SK-N-SH (cell line): ENCODE measurements around the gene MAMLD1. TPM values are rescaled to one million over a fixed set of nuclear protein-coding genes. Genes with fewer than 3 reads are reported as not detected.

Experiments used
- CTCF ChIA-PET: fragments of 300-600, 350-600 bp; formaldehyde crosslinking; extraction: SDS; loops from one replicate; lab custom pipeline; 2021; lab: Yijun Ruan, JAX
- POLR2A ChIA-PET: fragments of 350-600 bp; sonication (Branson Sonifier 250); formaldehyde crosslinking; extraction: SDS; loops from one replicate; lab custom pipeline; 2020; ENCODE audit warnings: antibody characterized with exemption, inconsistent platforms; lab: Yijun Ruan, JAX
- DNase-seq: peaks from one replicate; pipeline ENCODE4 v3.0.0; 2012
- H2AFZ ChIP-seq: fragments of 200-600 bp; sonication (generic); 2 replicates; pipeline ENCODE4 v1.8.1; 2016; ENCODE audit warnings: antibody characterized with exemption, mild to moderate bottlenecking, low read depth
- H3F3A ChIP-seq: fragments of 200-600 bp; sonication (generic); replicated peaks from 2 replicates; pipeline ENCODE3; 2016; ENCODE audit warnings: antibody characterized with exemption, mild to moderate bottlenecking; ENCODE audit not compliant: insufficient read depth
- H3K27ac ChIP-seq, 2 experiments: fragments of 200-500 bp in 1 of 2; fragments of 200-600 bp in 1 of 2; sonication (Bioruptor generic) in 1 of 2; sonication (generic), shearing (Covaris generic) in 1 of 2; 2 replicates each; pipeline versions ENCODE4 v1.5.1 to v1.6.1; 2014 to 2016; ENCODE audit warnings: low read depth in 2 of 2, inconsistent platforms in 1 of 2, low read length in 1 of 2, mild to moderate bottlenecking in 1 of 2, mixed read lengths in 1 of 2
- H3K27me3 ChIP-seq: fragments of 200-600 bp; sonication (generic), shearing (Covaris generic); 2 replicates; pipeline ENCODE4 v1.6.1; 2016; ENCODE audit warnings: mixed run types; ENCODE audit not compliant: insufficient read depth
- H3K36me3 ChIP-seq, 2 experiments: fragments of 200-500 bp in 1 of 2; fragments of 200-600 bp in 1 of 2; sonication (Bioruptor generic) in 1 of 2; sonication (generic) in 1 of 2; replicated peaks in 1 of 2; 2 replicates each; pipeline versions ENCODE3 to v1.5.1; 2014 to 2016; ENCODE audit warnings: low read length in 1 of 2, mild to moderate bottlenecking in 1 of 2; ENCODE audit not compliant: insufficient read depth in 2 of 2, control insufficient read depth in 1 of 2
- H3K4me1 ChIP-seq, 2 experiments: fragments of 200-500 bp in 1 of 2; fragments of 200-600 bp in 1 of 2; sonication (Bioruptor generic) in 1 of 2; sonication (generic), shearing (Covaris generic) in 1 of 2; 2 replicates each; pipeline versions ENCODE4 v1.5.1 to v1.6.1; 2014 to 2016; ENCODE audit warnings: low read depth in 1 of 2, low read length in 1 of 2, mixed run types in 1 of 2; ENCODE audit not compliant: insufficient read depth in 2 of 2, control insufficient read depth in 1 of 2
- H3K4me2 ChIP-seq: fragments of 200-600 bp; sonication (generic), shearing (Covaris generic); 2 replicates; pipeline ENCODE4 v1.6.1; 2017; ENCODE audit warnings: mixed run types
- H3K4me3 ChIP-seq, 2 experiments: fragments of 200-500 bp in 1 of 2; fragments of 200-600 bp in 1 of 2; sonication (Bioruptor generic) in 1 of 2; sonication (generic), shearing (Covaris generic) in 1 of 2; 2 replicates each; pipeline versions ENCODE4 v1.5.1 to v1.8.1; 2014 to 2016; ENCODE audit warnings: low read depth in 2 of 2, inconsistent platforms in 1 of 2, low read length in 1 of 2, mild to moderate bottlenecking in 1 of 2, mixed read lengths in 1 of 2, moderate library complexity in 1 of 2
- H3K79me2 ChIP-seq: fragments of 200-600 bp; sonication (generic); 2 replicates; pipeline ENCODE4 v1.8.1; 2017; ENCODE audit warnings: mild to moderate bottlenecking; ENCODE audit not compliant: insufficient read depth
- H3K9ac ChIP-seq: fragments of 200-600 bp; sonication (generic); 2 replicates; pipeline ENCODE4 v1.6.1; 2017; ENCODE audit warnings: mixed run types
- H3K9me2 ChIP-seq: fragments of 200-600 bp; sonication (generic); 2 replicates; pipeline ENCODE4 v1.6.1; 2017; ENCODE audit warnings: mixed run types
- H3K9me3 ChIP-seq: fragments of 200-600 bp; sonication (generic); 2 replicates; pipeline ENCODE4 v1.6.1; 2017; ENCODE audit warnings: mixed run types, mild to moderate bottlenecking, moderate library complexity
- H4K20me1 ChIP-seq: fragments of 200-600 bp; sonication (generic); 2 replicates; pipeline ENCODE4 v1.6.1; 2017; ENCODE audit warnings: mild to moderate bottlenecking, mixed run types; ENCODE audit not compliant: insufficient read depth
- CTCF ChIP-seq: fragments of 200-600 bp; sonication (generic); IDR thresholded peaks from 2 replicates; pipeline ENCODE4 v1.6.1; 2017; ENCODE audit warnings: antibody characterized with exemption, mild to moderate bottlenecking, moderate library complexity
- ELF1 ChIP-seq: IDR thresholded peaks from 2 replicates; pipeline ENCODE4 v1.4.0; 2012
- EP300 ChIP-seq, 2 experiments: IDR thresholded peaks; 2 replicates each; pipeline versions ENCODE4 v1.4.0 to v1.6.1; 2012; ENCODE audit warnings: borderline replicate concordance in 1 of 2, low read depth in 1 of 2, low read length in 1 of 2
- EZH2phosphoT487 ChIP-seq: fragments of 200-600 bp; sonication (generic); IDR thresholded peaks from 2 replicates; pipeline ENCODE4 v1.6.1; 2017; ENCODE audit warnings: low read depth, mixed run types, mild to moderate bottlenecking, antibody characterized with exemption, moderate library complexity, borderline replicate concordance
- GABPA ChIP-seq: IDR thresholded peaks from 2 replicates; pipeline ENCODE4 v1.4.0; 2012; ENCODE audit warnings: low read depth, mild to moderate bottlenecking
- GATA2 ChIP-seq: sonication (generic); formaldehyde crosslinking; IDR thresholded peaks from 2 replicates; pipeline ENCODE4 v1.5.0; 2020; ENCODE audit warnings: mild to moderate bottlenecking, missing genetic modification reagents
- IRF3 ChIP-seq: fragments of 150-350 bp; IDR thresholded peaks from 2 replicates; pipeline ENCODE4 v1.6.1; 2016; ENCODE audit warnings: mild to moderate bottlenecking, low read depth, low read length
- MXI1 ChIP-seq: IDR thresholded peaks from 2 replicates; pipeline ENCODE4 v1.6.1; 2012; ENCODE audit warnings: mild to moderate bottlenecking, low read depth, low read length, improper control_type of control experiment
- POLR2AphosphoS5 ChIP-seq: IDR thresholded peaks from 2 replicates; pipeline ENCODE4 v1.6.1; 2012; ENCODE audit warnings: low read depth, low read length
- RCOR1 ChIP-seq: fragments of 150-350 bp; IDR thresholded peaks from 2 replicates; pipeline ENCODE4 v1.6.1; 2017; ENCODE audit warnings: antibody characterized with exemption, low read length
- REST ChIP-seq: IDR thresholded peaks from 2 replicates; pipeline ENCODE4 v1.6.1; 2012; ENCODE audit warnings: mild to moderate bottlenecking, low read depth, low read length, moderate library complexity
- SIN3A ChIP-seq: IDR thresholded peaks from 2 replicates; pipeline ENCODE4 v1.6.1; 2012; ENCODE audit warnings: low read depth, mild to moderate bottlenecking, low read length, moderate library complexity, borderline replicate concordance
- TCF12 ChIP-seq: IDR thresholded peaks from 2 replicates; pipeline ENCODE4 v1.4.0; 2012
- USF1 ChIP-seq: IDR thresholded peaks from 2 replicates; pipeline ENCODE4 v1.4.0; 2012; ENCODE audit warnings: low read depth, borderline replicate concordance
- ZBTB33 ChIP-seq: IDR thresholded peaks from 2 replicates; pipeline ENCODE4 v1.4.0; 2012; ENCODE audit warnings: low read depth, borderline replicate concordance
- WGBS: methylation state at CpG from one replicate; pipeline ENCODE4 v1.1.6; 2017; ENCODE audit warnings: low lambda C conversion rate; 5-methylcytosine and 5-hydroxymethylcytosine counted together
- polyA plus RNA-seq, 3 experiments: library from polyadenylated mRNA; depleted of rRNA; stranded (reverse); fragments of >200 nt; gene quantifications; 2 replicates each; pipeline ENCODE4 v1.2.3, GENCODE V29; 2012

The MAMLD1 gene
- polyA plus RNA-seq, 1 of the 3 experiments (the other 2 are of a cell fraction): 4.4 TPM

- POLR2A ChIA-PET: no interaction called here
- TF ChIP-seq USF1 (no peak), ZBTB33 (no peak), POLR2AphosphoS5 (no peak), GATA2 (no peak), TCF12 (no peak), CTCF (no peak)
- DNase-seq: no peak
- H3K9me3 ChIP-seq: no peaks in the 10 kb centered on the region
- CTCF ChIA-PET: no interaction called here
- H3K79me2 ChIP-seq: no peaks in the 10 kb centered on the region
- H4K20me1 ChIP-seq: no peaks in the 10 kb centered on the region
- H3K4me1 ChIP-seq: peaks cover 0 to 9% of the 10 kb centered on the region in 2 experiments; a peak in 1 of 4 replicates
- H3K4me2 ChIP-seq: no peak overlapping the region
- H3K27me3 ChIP-seq: no peaks in the 10 kb centered on the region; the same call in 1 of the 2 replicates
- H3K9me2 ChIP-seq: no peaks in the 10 kb centered on the region
- 54% methylated on average over 9 of the region's 19 CpGs for WGBS
- H3K4me3 ChIP-seq: no peak overlapping the region
- no peaks in the 10 kb centered on the region for H3K36me3 ChIP-seq
- no peak overlapping the region for H2AFZ ChIP-seq
- no peak overlapping the region for H3K27ac ChIP-seq
- no peaks in the 10 kb centered on the region for H3F3A ChIP-seq
- H3K9ac ChIP-seq: no peak overlapping the region
These were observed 140.1 kb downstream of the MAMLD1 start for GRCh38 chrX:150502979-150503897.

- POLR2A ChIA-PET: no interaction called here
- no peaks in the 10 kb centered on the region for H4K20me1 ChIP-seq
- H3K4me3 ChIP-seq: no peak overlapping the region
- H3K4me2 ChIP-seq: no peak overlapping the region
- CTCF ChIA-PET: no interaction called here
- H3K79me2 ChIP-seq: no peaks in the 10 kb centered on the region
- no peak overlapping the region for H3K9ac ChIP-seq
- no peaks in the 10 kb centered on the region for H3F3A ChIP-seq
- 47% methylated on average over 5 of the region's 5 CpGs for WGBS
- no peak for DNase-seq
- H2AFZ ChIP-seq: no peak overlapping the region
- H3K4me1 ChIP-seq: peaks cover 0 to 13% of the 10 kb centered on the region in 2 experiments; a peak in 1 of 4 replicates
- no peak for TF ChIP-seq EP300 (IDR thresholded peaks at IDR 0.05; ENCODE audit: borderline replicate concordance in 1 of 2, low read depth in 1 of 2, low read length in 1 of 2)
- TF ChIP-seq IRF3: no peak
- no peak for TF ChIP-seq REST
- no peak for TF ChIP-seq GABPA
- no peak for TF ChIP-seq RCOR1
- no peak for TF ChIP-seq MXI1
- no peak for TF ChIP-seq SIN3A
- TF ChIP-seq ELF1: no peak
- TF ChIP-seq EZH2phosphoT487: no peak
- H3K36me3 ChIP-seq: no peaks in the 10 kb centered on the region
- H3K27me3 ChIP-seq: no peaks in the 10 kb centered on the region; the same call in 1 of the 2 replicates
- no peaks in the 10 kb centered on the region for H3K9me2 ChIP-seq
- H3K9me3 ChIP-seq: no peaks in the 10 kb centered on the region
- no peak overlapping the region; a peak in 1 of 4 replicates for H3K27ac ChIP-seq
These were observed 140.7 kb downstream of the MAMLD1 start for GRCh38 chrX:150503898-150504219.
